ENCODE data around the gene NUMB. TPM values are rescaled to one million over a fixed set of nuclear protein-coding genes. Genes with fewer than 3 reads are reported as not detected.

The NUMB gene
- total and polyA plus RNA-seq, 4 donors: 21.2 to 45.8 (median 26.1) TPM

DNA sequence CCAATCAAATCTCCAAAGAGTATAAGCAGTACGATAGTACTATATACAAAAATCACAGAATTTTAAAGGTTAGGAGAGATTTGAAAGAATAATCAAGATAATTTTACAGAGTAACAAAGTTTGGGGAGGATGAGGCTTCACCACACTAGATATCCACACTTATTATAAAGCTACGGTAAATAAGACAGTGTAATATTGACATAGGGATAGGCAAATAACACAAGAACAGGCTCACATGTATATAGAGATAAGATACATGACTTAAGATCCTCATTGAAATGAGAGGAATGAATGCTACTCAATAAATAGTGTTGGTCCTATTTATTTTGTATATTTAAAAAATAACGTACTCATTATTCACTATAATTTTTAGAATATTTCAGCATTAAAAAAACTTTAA lies 26.2 kb downstream of the NUMB start:
- peaks cover 6 to 24% (median 9%) of the 10 kb centered on the region in 4 donors for H3K4me1 ChIP-seq (ENCODE audit: control insufficient read depth in 4 of 4, insufficient read depth in 4 of 4, low read length in 3 of 4)

DNA sequence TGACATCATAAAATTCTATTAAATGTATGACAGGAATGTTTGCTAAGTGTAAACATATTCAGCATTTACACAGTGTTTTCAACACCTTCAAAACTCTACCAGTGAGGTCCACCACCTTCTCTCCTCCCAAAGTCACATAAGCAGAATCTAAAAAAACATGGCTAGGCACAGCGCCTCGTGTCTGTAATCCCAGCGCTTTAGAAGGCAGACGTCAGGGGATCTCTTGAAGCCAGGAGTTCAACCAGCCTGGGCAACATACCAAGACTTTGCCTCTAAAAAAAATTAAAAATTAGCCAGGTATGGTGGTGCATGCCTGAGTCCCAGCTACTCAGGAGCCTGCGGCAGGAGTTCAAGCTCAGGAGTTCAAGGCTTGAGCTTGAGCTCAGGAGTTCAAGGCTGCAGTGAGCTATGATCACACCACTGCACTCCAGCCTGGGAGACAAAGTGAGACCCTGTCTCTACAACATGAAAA lies 30.0 kb downstream of the NUMB start:
- no peak overlapping the region for H3K9ac ChIP-seq (ENCODE audit: low read depth in 1 of 2, low read length in 2 of 2)
- TF ChIP-seq, protein P1, sequence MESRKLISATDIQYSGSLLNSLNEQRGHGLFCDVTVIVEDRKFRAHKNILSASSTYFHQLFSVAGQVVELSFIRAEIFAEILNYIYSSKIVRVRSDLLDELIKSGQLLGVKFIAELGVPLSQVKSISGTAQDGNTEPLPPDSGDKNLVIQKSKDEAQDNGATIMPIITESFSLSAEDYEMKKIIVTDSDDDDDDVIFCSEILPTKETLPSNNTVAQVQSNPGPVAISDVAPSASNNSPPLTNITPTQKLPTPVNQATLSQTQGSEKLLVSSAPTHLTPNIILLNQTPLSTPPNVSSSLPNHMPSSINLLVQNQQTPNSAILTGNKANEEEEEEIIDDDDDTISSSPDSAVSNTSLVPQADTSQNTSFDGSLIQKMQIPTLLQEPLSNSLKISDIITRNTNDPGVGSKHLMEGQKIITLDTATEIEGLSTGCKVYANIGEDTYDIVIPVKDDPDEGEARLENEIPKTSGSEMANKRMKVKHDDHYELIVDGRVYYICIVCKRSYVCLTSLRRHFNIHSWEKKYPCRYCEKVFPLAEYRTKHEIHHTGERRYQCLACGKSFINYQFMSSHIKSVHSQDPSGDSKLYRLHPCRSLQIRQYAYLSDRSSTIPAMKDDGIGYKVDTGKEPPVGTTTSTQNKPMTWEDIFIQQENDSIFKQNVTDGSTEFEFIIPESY (IDR thresholded peaks at IDR 0.05): peak; percentile 59
- TF ChIP-seq RXRA (IDR thresholded peaks at IDR 0.05): peak; percentile 89 to 95
- peak; percentile 67 for TF ChIP-seq SP1 (IDR thresholded peaks at IDR 0.05)
- peak; percentile 69 to 70 for TF ChIP-seq JUND (IDR thresholded peaks at IDR 0.05)
- TF ChIP-seq FOXA1 (IDR thresholded peaks at IDR 0.05): no peak
- TF ChIP-seq, protein P2, sequence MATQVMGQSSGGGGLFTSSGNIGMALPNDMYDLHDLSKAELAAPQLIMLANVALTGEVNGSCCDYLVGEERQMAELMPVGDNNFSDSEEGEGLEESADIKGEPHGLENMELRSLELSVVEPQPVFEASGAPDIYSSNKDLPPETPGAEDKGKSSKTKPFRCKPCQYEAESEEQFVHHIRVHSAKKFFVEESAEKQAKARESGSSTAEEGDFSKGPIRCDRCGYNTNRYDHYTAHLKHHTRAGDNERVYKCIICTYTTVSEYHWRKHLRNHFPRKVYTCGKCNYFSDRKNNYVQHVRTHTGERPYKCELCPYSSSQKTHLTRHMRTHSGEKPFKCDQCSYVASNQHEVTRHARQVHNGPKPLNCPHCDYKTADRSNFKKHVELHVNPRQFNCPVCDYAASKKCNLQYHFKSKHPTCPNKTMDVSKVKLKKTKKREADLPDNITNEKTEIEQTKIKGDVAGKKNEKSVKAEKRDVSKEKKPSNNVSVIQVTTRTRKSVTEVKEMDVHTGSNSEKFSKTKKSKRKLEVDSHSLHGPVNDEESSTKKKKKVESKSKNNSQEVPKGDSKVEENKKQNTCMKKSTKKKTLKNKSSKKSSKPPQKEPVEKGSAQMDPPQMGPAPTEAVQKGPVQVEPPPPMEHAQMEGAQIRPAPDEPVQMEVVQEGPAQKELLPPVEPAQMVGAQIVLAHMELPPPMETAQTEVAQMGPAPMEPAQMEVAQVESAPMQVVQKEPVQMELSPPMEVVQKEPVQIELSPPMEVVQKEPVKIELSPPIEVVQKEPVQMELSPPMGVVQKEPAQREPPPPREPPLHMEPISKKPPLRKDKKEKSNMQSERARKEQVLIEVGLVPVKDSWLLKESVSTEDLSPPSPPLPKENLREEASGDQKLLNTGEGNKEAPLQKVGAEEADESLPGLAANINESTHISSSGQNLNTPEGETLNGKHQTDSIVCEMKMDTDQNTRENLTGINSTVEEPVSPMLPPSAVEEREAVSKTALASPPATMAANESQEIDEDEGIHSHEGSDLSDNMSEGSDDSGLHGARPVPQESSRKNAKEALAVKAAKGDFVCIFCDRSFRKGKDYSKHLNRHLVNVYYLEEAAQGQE (IDR thresholded peaks at IDR 0.05): no peak
- TF ChIP-seq YY1 (IDR thresholded peaks at IDR 0.05): peak; percentile 89
- peak; percentile 54 for TF ChIP-seq NR2F2 (IDR thresholded peaks at IDR 0.05)
- peak; percentile 85 to 91 for TF ChIP-seq HNF4A (conservative IDR thresholded peaks at IDR 0.05)
- no peak for TF ChIP-seq FOXA2 (IDR thresholded peaks at IDR 0.05)
- TF ChIP-seq TAF1 (conservative IDR thresholded peaks at IDR 0.05): peak; percentile 15
- peak; percentile 14 to 48 for TF ChIP-seq RAD21 (IDR thresholded peaks at IDR 0.05)
- TF ChIP-seq, protein P3, sequence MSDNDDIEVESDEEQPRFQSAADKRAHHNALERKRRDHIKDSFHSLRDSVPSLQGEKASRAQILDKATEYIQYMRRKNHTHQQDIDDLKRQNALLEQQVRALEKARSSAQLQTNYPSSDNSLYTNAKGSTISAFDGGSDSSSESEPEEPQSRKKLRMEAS (IDR thresholded peaks at IDR 0.05): peak; percentile 71
- peak; percentile 39 for TF ChIP-seq HNF4G (IDR thresholded peaks at IDR 0.05)
- peak overlapping the region in 1 of 2 donors; percentile 54 for H3K27ac ChIP-seq (ENCODE audit: low read depth in 1 of 2, low read length in 2 of 2)
- H3K27me3 ChIP-seq (ENCODE audit: control insufficient read depth in 4 of 4, insufficient read depth in 4 of 4, low read length in 3 of 4): no peaks in the 10 kb centered on the region
- H3K4me3 ChIP-seq (ENCODE audit: low read depth in 1 of 3, low read length in 3 of 3): no peak overlapping the region
- no peak for DNase-seq (ENCODE audit: low spot score)
- no peaks in the 10 kb centered on the region for H3K9me3 ChIP-seq (ENCODE audit: control insufficient read depth in 4 of 4, low read length in 3 of 4)
- H3K4me1 ChIP-seq (ENCODE audit: control insufficient read depth in 4 of 4, insufficient read depth in 4 of 4, low read length in 3 of 4): peaks cover 3 to 17% (median 5%) of the 10 kb centered on the region in 4 donors
- 31% methylated on average over 5 of the region's 5 CpGs for WGBS
- H3K36me3 ChIP-seq (ENCODE audit: control insufficient read depth in 4 of 4, insufficient read depth in 3 of 4, low read depth in 1 of 4, low read length in 3 of 4): no peaks in the 10 kb centered on the region

More for the DNA sequence above, 26.2 kb downstream of the NUMB start:
- Histone ChIP-seq H3K27ac (ENCODE audit: low read depth in 1 of 2, low read length in 2 of 2) (no peak overlapping the region), H3K9me3 (ENCODE audit: control insufficient read depth in 4 of 4, low read length in 3 of 4) (no peaks in the 10 kb centered on the region), H3K9ac (ENCODE audit: low read depth in 1 of 2, low read length in 2 of 2) (no peak overlapping the region), H3K36me3 (ENCODE audit: control insufficient read depth in 4 of 4, insufficient read depth in 3 of 4, low read depth in 1 of 4, low read length in 3 of 4) (no peaks in the 10 kb centered on the region), H3K4me3 (ENCODE audit: low read depth in 1 of 3, low read length in 3 of 3) (no peak overlapping the region), H3K27me3 (ENCODE audit: control insufficient read depth in 4 of 4, insufficient read depth in 4 of 4, low read length in 3 of 4) (no peaks in the 10 kb centered on the region)
- WGBS: 66% methylated on average over 3 of the region's 3 CpGs
- TF ChIP-seq, protein P4, sequence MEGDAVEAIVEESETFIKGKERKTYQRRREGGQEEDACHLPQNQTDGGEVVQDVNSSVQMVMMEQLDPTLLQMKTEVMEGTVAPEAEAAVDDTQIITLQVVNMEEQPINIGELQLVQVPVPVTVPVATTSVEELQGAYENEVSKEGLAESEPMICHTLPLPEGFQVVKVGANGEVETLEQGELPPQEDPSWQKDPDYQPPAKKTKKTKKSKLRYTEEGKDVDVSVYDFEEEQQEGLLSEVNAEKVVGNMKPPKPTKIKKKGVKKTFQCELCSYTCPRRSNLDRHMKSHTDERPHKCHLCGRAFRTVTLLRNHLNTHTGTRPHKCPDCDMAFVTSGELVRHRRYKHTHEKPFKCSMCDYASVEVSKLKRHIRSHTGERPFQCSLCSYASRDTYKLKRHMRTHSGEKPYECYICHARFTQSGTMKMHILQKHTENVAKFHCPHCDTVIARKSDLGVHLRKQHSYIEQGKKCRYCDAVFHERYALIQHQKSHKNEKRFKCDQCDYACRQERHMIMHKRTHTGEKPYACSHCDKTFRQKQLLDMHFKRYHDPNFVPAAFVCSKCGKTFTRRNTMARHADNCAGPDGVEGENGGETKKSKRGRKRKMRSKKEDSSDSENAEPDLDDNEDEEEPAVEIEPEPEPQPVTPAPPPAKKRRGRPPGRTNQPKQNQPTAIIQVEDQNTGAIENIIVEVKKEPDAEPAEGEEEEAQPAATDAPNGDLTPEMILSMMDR (IDR thresholded peaks at IDR 0.05; ENCODE audit: low read depth, low read length, missing input control): no peak
- TF ChIP-seq, protein P3 (IDR thresholded peaks at IDR 0.05): no peak
- TF ChIP-seq EGR1 (IDR thresholded peaks at IDR 0.05; ENCODE audit: low read depth in 2 of 2): no peak
- TF ChIP-seq HNF4A (conservative IDR thresholded peaks at IDR 0.05): no peak
- TF ChIP-seq, protein P5, sequence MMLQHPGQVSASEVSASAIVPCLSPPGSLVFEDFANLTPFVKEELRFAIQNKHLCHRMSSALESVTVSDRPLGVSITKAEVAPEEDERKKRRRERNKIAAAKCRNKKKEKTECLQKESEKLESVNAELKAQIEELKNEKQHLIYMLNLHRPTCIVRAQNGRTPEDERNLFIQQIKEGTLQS (IDR thresholded peaks at IDR 0.05): no peak
- TF ChIP-seq NR2F2 (IDR thresholded peaks at IDR 0.05): no peak
- TF ChIP-seq RAD21 (IDR thresholded peaks at IDR 0.05): no peak
- TF ChIP-seq YY1 (IDR thresholded peaks at IDR 0.05): no peak
- no peak for TF ChIP-seq RXRA (IDR thresholded peaks at IDR 0.05)
- no peak for TF ChIP-seq GABPA (IDR thresholded peaks at IDR 0.05 in 1 of 2, conservative IDR thresholded peaks at IDR 0.05 in 1 of 2)
- no peak for TF ChIP-seq FOXA2 (IDR thresholded peaks at IDR 0.05)
- DNase-seq (ENCODE audit: low spot score): no peak
